B cell (primary cell): ENCODE data around the gene SKOR1. TPM values are rescaled to one million over a fixed set of nuclear protein-coding genes. Genes with fewer than 3 reads are reported as not detected.

Experiments used
- ATAC-seq: fragments of 200-7000 bp; cut with Tn5 transposase; one replicate; pipeline ENCODE4 v1.10.0; 2021; ENCODE audit warnings: low read depth, mild to moderate bottlenecking, moderate number of reproducible peaks, moderate library complexity
- CTCF ChIA-PET: fragments of 350-600 bp; sonication (Branson Sonifier 250); formaldehyde crosslinking; loops from one replicate; lab custom pipeline; 2021; ENCODE audit warnings: antibody characterized with exemption, inconsistent platforms; lab: Charles Lee
- POLR2A ChIA-PET: fragments of 350-600 bp; sonication (Branson Sonifier 250); formaldehyde crosslinking; loops from one replicate; lab custom pipeline; 2021; ENCODE audit warnings: antibody characterized with exemption; lab: Charles Lee
- DNase-seq: peaks from one replicate; pipeline ENCODE4 v3.0.0; 2013
- H2AFZ ChIP-seq: 2 replicates; pipeline ENCODE4 v1.6.1; 2012; ENCODE audit warnings: mild to moderate bottlenecking, low read depth, low read length; ENCODE audit not compliant: insufficient read depth, poor library complexity, severe bottlenecking
- H3K27ac ChIP-seq, 2 donors: 1 replicate in 1 of 2; 2 replicates in 1 of 2; pipeline ENCODE4 v1.5.1; 2012 to 2013; ENCODE audit warnings: low read length in 2 of 2, mild to moderate bottlenecking in 2 of 2, moderate library complexity in 1 of 2
- H3K27me3 ChIP-seq, 4 experiments: fragments of 200-600 bp in 1 of 4; sonication (generic) in 1 of 4; replicated peaks in 1 of 4; 1 replicate in 2 of 4; 2 replicates in 2 of 4; pipeline versions ENCODE4 v1.6.1 to v1.7.0; 2013 to 2016; ENCODE audit warnings: low read length in 3 of 4, mild to moderate bottlenecking in 2 of 4, mixed read lengths in 1 of 4, moderate library complexity in 1 of 4; ENCODE audit not compliant: insufficient read depth in 4 of 4, control insufficient read depth in 3 of 4; ENCODE audit errors: control extremely low read depth in 1 of 4
- H3K36me3 ChIP-seq, 2 experiments: replicated peaks in 1 of 2; 1 replicate in 1 of 2; 2 replicates in 1 of 2; pipeline versions ENCODE4 v1.6.1 to v1.7.1; 2013; ENCODE audit warnings: low read length in 1 of 2; ENCODE audit not compliant: insufficient read depth in 2 of 2, control insufficient read depth in 1 of 2; ENCODE audit errors: control extremely low read depth in 1 of 2, extremely low read depth in 1 of 2
- H3K4me1 ChIP-seq, 2 donors: fragments of 200-600 bp in 1 of 2; sonication (generic) in 1 of 2; 1 replicate in 1 of 2; 2 replicates in 1 of 2; pipeline versions ENCODE4 v1.5.1 to v1.6.1; 2013 to 2017; ENCODE audit warnings: low read length in 2 of 2; ENCODE audit not compliant: control insufficient read depth in 2 of 2, insufficient read depth in 2 of 2
- H3K4me2 ChIP-seq: replicated peaks from 2 replicates; pipeline ENCODE3; 2012; ENCODE audit warnings: mild to moderate bottlenecking, low read depth, low read length; ENCODE audit not compliant: poor library complexity, severe bottlenecking
- H3K4me3 ChIP-seq, 5 experiments: fragments of 200-600 bp in 1 of 5; sonication (generic) in 1 of 5; 1 replicate in 3 of 5; 2 replicates in 2 of 5; pipeline versions ENCODE4 v1.5.1 to v1.7.0; 2011 to 2016; ENCODE audit warnings: low read length in 4 of 5, mild to moderate bottlenecking in 4 of 5, low read depth in 2 of 5, control low read depth in 1 of 5, moderate library complexity in 1 of 5; ENCODE audit not compliant: insufficient read depth in 1 of 5; ENCODE audit errors: control extremely low read depth in 1 of 5, extremely low read depth in 1 of 5
- H3K79me2 ChIP-seq: fragments of 200-600 bp; sonication (generic); one replicate; pipeline ENCODE4 v1.6.0; 2016; ENCODE audit warnings: low read length; ENCODE audit not compliant: control insufficient read depth, insufficient read depth
- H3K9ac ChIP-seq: fragments of 200-600 bp; sonication (generic); 2 replicates; pipeline ENCODE4 v1.6.1; 2017; ENCODE audit warnings: mild to moderate bottlenecking, low read length, moderate library complexity
- H3K9me3 ChIP-seq, 3 donors: one replicate each; pipeline versions ENCODE4 v1.6.1 to v1.7.1; 2013; ENCODE audit warnings: low read length in 2 of 3; ENCODE audit not compliant: control insufficient read depth in 2 of 3, insufficient read depth in 1 of 3; ENCODE audit errors: control extremely low read depth in 1 of 3
- H4K20me1 ChIP-seq: 2 replicates; pipeline ENCODE4 v1.6.0; 2012; ENCODE audit warnings: mild to moderate bottlenecking, low read length; ENCODE audit not compliant: insufficient read depth, control insufficient read depth, poor library complexity, severe bottlenecking
- H3K27ac Mint-ChIP-seq: one replicate; pipeline ENCODE4 v1.8.0; 2021; ENCODE audit warnings: mixed read lengths
- H3K27me3 Mint-ChIP-seq: one replicate; pipeline ENCODE4 v1.8.0; 2021; ENCODE audit warnings: mixed read lengths
- H3K4me1 Mint-ChIP-seq: one replicate; pipeline ENCODE4 v1.8.0; 2021; ENCODE audit warnings: mixed read lengths
- H3K4me3 Mint-ChIP-seq: one replicate; pipeline ENCODE4 v1.8.0; 2021; ENCODE audit warnings: mixed read lengths
- H3K9me3 Mint-ChIP-seq: one replicate; pipeline ENCODE4 v1.8.0; 2022; ENCODE audit warnings: mixed read lengths; ENCODE audit not compliant: insufficient read depth
- EZH2 ChIP-seq: IDR thresholded peaks from 2 replicates; pipeline ENCODE4 v1.6.1; 2012; ENCODE audit warnings: borderline replicate concordance, low read depth, mild to moderate bottlenecking, moderate library complexity, low read length; ENCODE audit not compliant: insufficient read depth, poor library complexity, severe bottlenecking
- WGBS: methylation state at CpG from one replicate; pipeline ENCODE4 v1.1.5; 2013; ENCODE audit warnings: missing lambda C conversion rate; ENCODE audit not compliant: insufficient coverage; 5-methylcytosine and 5-hydroxymethylcytosine counted together
- intact Hi-C: fragments of 100-400 bp; cut with micrococcal nuclease; formaldehyde crosslinking; loops from one replicate; pipeline ENCODE4 v1.10.0; 2022
- polyA plus RNA-seq: library from polyadenylated mRNA; depleted of rRNA; stranded (reverse); fragments of >200 nt; gene quantifications from 2 replicates; pipeline ENCODE4 v1.2.3, GENCODE V29; 2012
- total RNA-seq, 2 donors: library from RNA; stranded (reverse); fragments of 120-200 nt in 1 of 2; gene quantifications; 1 replicate in 1 of 2; 2 replicates in 1 of 2; pipeline versions ENCODE4 v1.2.3 to v1.2.4, GENCODE V29; 2013 to 2022
- TF ChIP-seq, protein P1 (sequence below): fragments of 200-600 bp; IDR thresholded peaks from one replicate; pipeline ENCODE4 v1.8.0; 2022; ENCODE audit warnings: antibody characterized with exemption, mild to moderate bottlenecking

The SKOR1 gene
- total and polyA plus RNA-seq, 2 donors (not counting 1 experiment from before 2014, with no cell fraction given), result 0.37 to 0.67 TPM

- Mint-ChIP-seq H3K27ac (no peak overlapping the region), H3K27me3 (no peaks in the 10 kb centered on the region), H3K9me3 (peaks cover 3% of the 10 kb centered on the region), H3K4me3 (no peak overlapping the region), H3K4me1 (peaks cover 5% of the 10 kb centered on the region)
- 100% methylated on average over 2 of the region's 8 CpGs for WGBS
- ATAC-seq, result no peak
- intact Hi-C loops, result no loop called here
- Histone ChIP-seq H3K79me2 (no peaks in the 10 kb centered on the region), H3K4me2 (no peak overlapping the region), H3K9ac (no peak overlapping the region), H3K27me3 (no peaks in the 10 kb centered on the region), H3K4me3 (no peak overlapping the region), H3K4me1 (peaks cover 0 to 5% of the 10 kb centered on the region in 2 donors), H4K20me1 (no peaks in the 10 kb centered on the region), H3K36me3 (no peaks in the 10 kb centered on the region), H2AFZ (no peak overlapping the region), H3K27ac (no peak overlapping the region), H3K9me3 (peaks cover 2 to 3% (median 3%) of the 10 kb centered on the region in 3 donors)
- no peak for DNase-seq
- POLR2A ChIA-PET, result no interaction called here
- CTCF ChIA-PET, result interaction anchor here (1.6 to 2.4 kb wide), 2 partner anchors 9 to 335 kb away, joined by 4 to 12 read pairs; no protein-coding TSS in a partner anchor
- TF ChIP-seq, protein P1, sequence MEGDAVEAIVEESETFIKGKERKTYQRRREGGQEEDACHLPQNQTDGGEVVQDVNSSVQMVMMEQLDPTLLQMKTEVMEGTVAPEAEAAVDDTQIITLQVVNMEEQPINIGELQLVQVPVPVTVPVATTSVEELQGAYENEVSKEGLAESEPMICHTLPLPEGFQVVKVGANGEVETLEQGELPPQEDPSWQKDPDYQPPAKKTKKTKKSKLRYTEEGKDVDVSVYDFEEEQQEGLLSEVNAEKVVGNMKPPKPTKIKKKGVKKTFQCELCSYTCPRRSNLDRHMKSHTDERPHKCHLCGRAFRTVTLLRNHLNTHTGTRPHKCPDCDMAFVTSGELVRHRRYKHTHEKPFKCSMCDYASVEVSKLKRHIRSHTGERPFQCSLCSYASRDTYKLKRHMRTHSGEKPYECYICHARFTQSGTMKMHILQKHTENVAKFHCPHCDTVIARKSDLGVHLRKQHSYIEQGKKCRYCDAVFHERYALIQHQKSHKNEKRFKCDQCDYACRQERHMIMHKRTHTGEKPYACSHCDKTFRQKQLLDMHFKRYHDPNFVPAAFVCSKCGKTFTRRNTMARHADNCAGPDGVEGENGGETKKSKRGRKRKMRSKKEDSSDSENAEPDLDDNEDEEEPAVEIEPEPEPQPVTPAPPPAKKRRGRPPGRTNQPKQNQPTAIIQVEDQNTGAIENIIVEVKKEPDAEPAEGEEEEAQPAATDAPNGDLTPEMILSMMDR, result no peak
- no peak for TF ChIP-seq EZH2
These were observed 32.9 kb upstream of the SKOR1 start for GRCh38 chr15:67792250-67792942.

DNA sequence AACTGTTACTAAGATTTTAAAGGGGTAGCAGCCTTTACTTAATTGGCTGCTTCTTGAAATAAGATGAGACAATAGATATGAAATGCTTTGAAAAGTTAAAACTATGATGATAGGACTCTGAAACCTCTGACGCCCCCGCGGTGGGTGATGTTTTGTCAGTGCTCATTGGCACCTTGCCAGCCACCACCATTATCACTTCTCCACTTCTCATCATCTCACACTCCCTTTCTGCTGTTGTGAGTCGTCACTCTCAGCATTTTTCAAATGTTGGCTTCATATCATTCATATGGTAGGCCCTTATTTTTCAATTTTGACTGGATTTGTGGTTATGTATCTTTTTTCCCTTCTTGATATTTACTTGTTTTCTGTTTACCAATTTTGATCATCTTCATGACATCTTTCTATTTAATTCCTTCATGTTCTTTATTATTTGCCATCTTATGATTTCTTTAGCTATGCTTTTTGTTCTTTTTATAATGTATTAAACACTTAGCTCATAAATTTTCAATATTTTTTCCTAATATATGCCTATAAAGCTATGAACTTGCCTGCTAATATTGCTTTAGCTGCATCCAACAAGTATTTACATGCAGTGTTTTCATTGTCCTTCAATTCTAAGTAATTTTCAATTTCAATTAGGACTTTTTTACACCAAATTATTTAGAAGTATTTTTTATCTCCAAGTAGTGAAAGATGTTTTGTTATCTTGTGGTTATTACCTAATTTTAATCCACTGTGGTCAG lies 30.3 kb upstream of the SKOR1 start:
- intact Hi-C loops, result no loop called here
- Histone ChIP-seq H3K27ac (no peak overlapping the region), H3K27me3 (no peaks in the 10 kb centered on the region), H3K4me1 (peaks cover 0 to 5% of the 10 kb centered on the region in 2 donors), H3K4me3 (no peak overlapping the region), H3K9ac (no peak overlapping the region), H2AFZ (no peak overlapping the region), H3K36me3 (no peaks in the 10 kb centered on the region), H3K9me3 (peaks cover 2 to 3% (median 3%) of the 10 kb centered on the region in 3 donors), H3K4me2 (no peak overlapping the region), H4K20me1 (no peaks in the 10 kb centered on the region), H3K79me2 (no peaks in the 10 kb centered on the region)
- POLR2A ChIA-PET, result no interaction called here
- TF ChIP-seq, protein P1, result no peak
- no peak for TF ChIP-seq EZH2
- no peak for ATAC-seq
- Mint-ChIP-seq H3K4me3 (no peak overlapping the region), H3K27me3 (no peaks in the 10 kb centered on the region), H3K27ac (no peak overlapping the region), H3K9me3 (peaks cover 3% of the 10 kb centered on the region), H3K4me1 (peaks cover 5% of the 10 kb centered on the region)
- CTCF ChIA-PET, result interaction anchor here (0.6 kb wide), 1 partner anchor 23 kb away, joined by 8 read pairs; no protein-coding TSS in a partner anchor
- DNase-seq, result no peak
- WGBS, result 100% methylated on average over 3 of the region's 4 CpGs
